Mucosa of descending colon (tissue), 3 donors: ENCODE results near the gene RPL7A. TPM values are rescaled to one million over a fixed set of nuclear protein-coding genes. Genes with fewer than 3 reads are reported as not detected.
A peak's percentile ranks its signal among the peaks of the same experiment; 100 is the strongest.

Experiments
- ATAC-seq: fragments of 200-7000 bp; cut with Tn5 transposase; one replicate; pipeline ENCODE4 v1.9.1; 2020; ENCODE audit warnings: mild to moderate bottlenecking, moderate library complexity
- DNase-seq, 3 donors: peaks; one replicate each; pipeline ENCODE4 v3.0.0-alpha.2; 2020
- H3K36me3 ChIP-seq: fragments of 200-600 bp; one replicate; pipeline ENCODE4 v1.8.0; 2021; ENCODE audit warnings: low read depth, mild to moderate bottlenecking
- H3K4me1 ChIP-seq: fragments of 200-600 bp; one replicate; pipeline ENCODE4 v1.8.0; 2021; ENCODE audit warnings: low read depth, mild to moderate bottlenecking
- H3K4me3 ChIP-seq: fragments of 200-600 bp; one replicate; pipeline ENCODE4 v1.8.0; 2021; ENCODE audit warnings: mild to moderate bottlenecking
- H3K9me3 ChIP-seq: fragments of 200-600 bp; one replicate; pipeline ENCODE4 v1.8.0; 2021; ENCODE audit warnings: mild to moderate bottlenecking
- intact Hi-C, 2 donors: fragments of 100-400 bp; cut with DNase I in 1 of 2; cut with micrococcal nuclease in 1 of 2; formaldehyde crosslinking; loops; one replicate each; pipeline versions ENCODE4 v1.11.0 to v1.11.1; 2022; cut with DNase I, micrococcal nuclease
- total RNA-seq, 3 donors: library from RNA; stranded (reverse); fragmentation: NEBNext Ultra II Directional in 2 of 3; extraction: Animal tissue kit (Norgen Biotek cat#: 25700) in 2 of 3; gene quantifications; one replicate each; pipeline versions ENCODE4 v1.2.1 to v1.2.4, GENCODE V29; 2021 to 2023
- TF ChIP-seq, protein P1 (sequence below): fragments of 200-600 bp; IDR thresholded peaks from one replicate; pipeline ENCODE4 v1.8.0; 2022; ENCODE audit warnings: antibody characterized with exemption, mild to moderate bottlenecking
- donor health status: DM: no; HTN: no; CAD: no; lungs with moderate emphysema.
- donor health status: DM: no; HTN: no; CAD: no.
- donor health status: DM: no; HTN: yes; CAD: no.

RPL7A gene
- total RNA-seq, 3 donors from 2014 or later, result 1,420 to 1,482 (median 1,457) TPM

DNA sequence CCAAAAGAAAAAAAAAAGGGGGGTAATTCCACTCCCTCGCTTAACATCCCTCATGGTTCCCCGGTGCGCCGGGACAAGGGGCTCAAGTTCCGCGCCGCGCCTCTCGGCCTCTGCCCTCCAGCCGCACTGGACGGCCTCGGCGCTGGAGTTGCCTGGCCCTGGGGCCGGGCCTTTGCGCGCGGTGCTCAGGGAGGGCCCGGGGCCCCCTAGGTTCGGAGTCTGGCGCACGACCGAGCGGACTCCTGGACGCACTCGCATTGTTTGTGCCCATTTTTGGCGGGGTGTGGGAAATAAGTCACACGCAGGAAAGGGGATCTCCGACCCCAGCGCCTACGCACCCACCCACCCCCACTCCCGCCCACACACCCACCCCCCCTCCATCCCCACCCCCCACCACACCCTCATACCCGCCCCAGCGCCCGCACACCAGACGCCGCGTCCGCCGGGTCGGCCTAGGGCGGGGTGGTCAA is 468 bp upstream of the RPL7A start:
- Histone ChIP-seq H3K9me3 (no peaks in the 10 kb centered on the region), H3K4me3 (peak overlapping the region; percentile 95), H3K36me3 (peaks cover 20% of the 10 kb centered on the region), H3K4me1 (peaks cover 19% of the 10 kb centered on the region)
- TF ChIP-seq, protein P1, sequence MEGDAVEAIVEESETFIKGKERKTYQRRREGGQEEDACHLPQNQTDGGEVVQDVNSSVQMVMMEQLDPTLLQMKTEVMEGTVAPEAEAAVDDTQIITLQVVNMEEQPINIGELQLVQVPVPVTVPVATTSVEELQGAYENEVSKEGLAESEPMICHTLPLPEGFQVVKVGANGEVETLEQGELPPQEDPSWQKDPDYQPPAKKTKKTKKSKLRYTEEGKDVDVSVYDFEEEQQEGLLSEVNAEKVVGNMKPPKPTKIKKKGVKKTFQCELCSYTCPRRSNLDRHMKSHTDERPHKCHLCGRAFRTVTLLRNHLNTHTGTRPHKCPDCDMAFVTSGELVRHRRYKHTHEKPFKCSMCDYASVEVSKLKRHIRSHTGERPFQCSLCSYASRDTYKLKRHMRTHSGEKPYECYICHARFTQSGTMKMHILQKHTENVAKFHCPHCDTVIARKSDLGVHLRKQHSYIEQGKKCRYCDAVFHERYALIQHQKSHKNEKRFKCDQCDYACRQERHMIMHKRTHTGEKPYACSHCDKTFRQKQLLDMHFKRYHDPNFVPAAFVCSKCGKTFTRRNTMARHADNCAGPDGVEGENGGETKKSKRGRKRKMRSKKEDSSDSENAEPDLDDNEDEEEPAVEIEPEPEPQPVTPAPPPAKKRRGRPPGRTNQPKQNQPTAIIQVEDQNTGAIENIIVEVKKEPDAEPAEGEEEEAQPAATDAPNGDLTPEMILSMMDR, result no peak
- intact Hi-C loops, result no loop called here
- ATAC-seq (peak; percentile 69), DNase-seq (peak in 2 of 3 donors; percentile 48 to 71)

- DNase-seq (no peak), ATAC-seq (no peak)
- Histone ChIP-seq H3K4me3 (peak overlapping the region; percentile 95), H3K9me3 (no peaks in the 10 kb centered on the region), H3K36me3 (peaks cover 21% of the 10 kb centered on the region), H3K4me1 (peaks cover 19% of the 10 kb centered on the region)
- TF ChIP-seq, protein P1, result no peak
- intact Hi-C loops, result no loop called here
Observed at GRCh38 chr9:133348718-133349573, 928 bp downstream of the RPL7A start.

DNA sequence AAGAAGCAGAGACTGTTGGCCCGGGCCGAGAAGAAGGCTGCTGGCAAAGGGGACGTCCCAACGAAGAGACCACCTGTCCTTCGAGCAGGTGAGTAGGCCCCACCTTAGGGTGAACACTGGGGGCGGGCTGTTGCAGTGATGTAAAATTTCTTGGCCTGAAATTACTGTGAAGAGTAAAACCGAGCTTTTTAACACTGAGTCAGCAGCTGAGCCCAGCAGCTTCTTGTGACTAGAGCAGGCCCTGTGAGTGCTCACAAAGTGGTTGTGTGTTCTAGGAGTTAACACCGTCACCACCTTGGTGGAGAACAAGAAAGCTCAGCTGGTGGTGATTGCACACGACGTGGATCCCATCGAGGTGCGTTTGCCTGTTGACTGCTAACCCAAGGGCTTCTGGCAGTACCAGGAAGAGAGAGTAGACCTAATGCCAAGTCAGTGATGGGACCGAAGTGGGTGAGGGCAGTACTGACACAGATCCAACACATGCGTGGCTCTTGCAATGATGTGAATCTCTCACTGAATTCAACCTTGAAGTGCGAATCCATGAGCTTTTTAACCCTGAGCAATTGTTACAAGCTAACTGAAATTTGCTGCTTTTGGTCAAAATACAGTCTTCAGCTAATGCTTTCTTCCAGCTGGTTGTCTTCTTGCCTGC is 2.1 kb downstream of the RPL7A start:
- peaks cover 21% of the 10 kb centered on the region for H3K36me3 ChIP-seq
- H3K4me3 ChIP-seq, result no peak overlapping the region
- peaks cover 22% of the 10 kb centered on the region for H3K4me1 ChIP-seq
- ATAC-seq (no peak), DNase-seq (peak in 1 of 3 donors; percentile 40)
- TF ChIP-seq, protein P1, result no peak
- H3K9me3 ChIP-seq, result no peaks in the 10 kb centered on the region
- intact Hi-C loops, result no loop called here

- Histone ChIP-seq H3K4me3 (no peak overlapping the region), H3K4me1 (peaks cover 26% of the 10 kb centered on the region), H3K9me3 (no peaks in the 10 kb centered on the region), H3K36me3 (peaks cover 21% of the 10 kb centered on the region)
- no peak for ATAC-seq
- TF ChIP-seq, protein P1, result no peak
- intact Hi-C loops, result no loop called here
- peak in 1 of 3 donors; percentile 16 for DNase-seq
Observed at GRCh38 chr9:133351526-133351907, 3.5 kb downstream of the RPL7A start.

DNA sequence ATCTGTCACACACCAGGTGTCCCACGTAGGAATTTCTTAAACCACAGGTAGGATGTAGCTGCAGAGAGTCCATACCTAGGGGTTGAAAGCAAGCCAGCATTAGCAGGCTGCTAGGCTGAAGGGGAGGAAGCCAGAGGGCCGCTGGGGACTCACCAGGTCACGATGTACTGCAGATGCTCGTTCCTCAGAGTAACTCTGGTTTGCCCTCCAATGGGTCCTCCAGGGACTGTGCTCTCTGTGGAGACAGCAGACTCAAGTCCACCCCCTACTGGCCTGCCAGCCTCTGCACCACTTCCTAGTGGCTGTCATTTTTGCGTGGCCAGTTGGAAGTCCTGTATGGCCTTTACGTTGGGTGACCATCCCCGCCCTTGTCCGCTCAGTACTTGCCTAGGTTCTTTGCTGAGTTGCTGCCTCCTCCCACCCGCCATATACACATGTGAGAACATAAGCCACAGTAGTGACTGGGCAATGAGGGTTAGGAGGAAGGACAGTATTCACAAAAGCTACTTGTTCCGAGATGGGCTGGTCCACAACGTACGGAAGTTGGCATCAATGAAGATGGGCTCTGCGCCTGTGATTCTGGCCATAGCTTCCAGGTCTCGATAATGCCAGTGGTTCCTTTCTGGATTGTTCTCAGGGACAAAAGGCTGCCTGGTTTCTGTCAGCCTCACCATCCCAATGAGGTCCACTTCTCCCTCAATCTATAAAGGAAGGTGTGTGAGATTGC is 4.1 kb downstream of the RPL7A start:
- intact Hi-C loops, result no loop called here
- TF ChIP-seq, protein P1, result peak; percentile 23
- Histone ChIP-seq H3K4me3 (no peak overlapping the region), H3K4me1 (peaks cover 25% of the 10 kb centered on the region), H3K36me3 (peaks cover 21% of the 10 kb centered on the region), H3K9me3 (no peaks in the 10 kb centered on the region)
- DNase-seq (peak; percentile 42 to 62 (median 52)), ATAC-seq (no peak)
